Tibial nerve (tissue), 4 donors: ENCODE results near the gene TTC33.

Experiments
- EP300 ChIP-seq, 2 donors: sonication (generic); formaldehyde crosslinking; IDR thresholded peaks; one replicate each; pipeline ENCODE4 v1.6.1; 2017; ENCODE audit warnings: antibody characterized with exemption in 2 of 2, mild to moderate bottlenecking in 1 of 2
- POLR2A ChIP-seq, 2 donors: fragments of 450-650 bp; IDR thresholded peaks; one replicate each; pipeline ENCODE4 v1.6.1; 2017; ENCODE audit warnings: antibody characterized with exemption in 2 of 2, mild to moderate bottlenecking in 2 of 2, moderate library complexity in 2 of 2
- TF ChIP-seq, protein P1 (sequence below), 5 experiments: fragments of 200-600 bp in 3 of 5; fragments of 450-650 bp in 2 of 5; sonication (generic) in 3 of 5; IDR thresholded peaks; one replicate each; pipeline ENCODE4 v1.5.1; 2016 to 2019; ENCODE audit warnings: antibody characterized with exemption in 5 of 5, mild to moderate bottlenecking in 3 of 5, moderate library complexity in 2 of 5

DNA sequence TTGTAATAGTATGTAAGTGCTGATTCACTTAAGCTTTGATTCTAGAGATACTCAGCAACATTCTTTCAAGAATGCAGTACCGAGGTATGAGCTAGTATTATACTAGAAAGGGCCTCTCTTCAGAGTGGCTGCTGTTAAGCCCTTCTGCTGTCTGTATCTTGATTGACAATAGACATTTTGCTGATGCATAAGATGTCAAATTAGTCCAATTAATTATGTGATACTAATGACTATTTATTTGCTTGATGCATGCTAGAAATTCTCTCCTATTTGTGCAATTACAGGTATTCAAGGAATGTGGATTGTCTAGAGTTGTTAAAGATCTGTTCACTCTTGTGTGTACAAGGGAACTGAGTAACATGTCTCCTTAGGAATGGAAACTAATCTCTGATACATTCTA, 168.4 kb downstream of the TTC33 start:
- TF ChIP-seq, protein P1, sequence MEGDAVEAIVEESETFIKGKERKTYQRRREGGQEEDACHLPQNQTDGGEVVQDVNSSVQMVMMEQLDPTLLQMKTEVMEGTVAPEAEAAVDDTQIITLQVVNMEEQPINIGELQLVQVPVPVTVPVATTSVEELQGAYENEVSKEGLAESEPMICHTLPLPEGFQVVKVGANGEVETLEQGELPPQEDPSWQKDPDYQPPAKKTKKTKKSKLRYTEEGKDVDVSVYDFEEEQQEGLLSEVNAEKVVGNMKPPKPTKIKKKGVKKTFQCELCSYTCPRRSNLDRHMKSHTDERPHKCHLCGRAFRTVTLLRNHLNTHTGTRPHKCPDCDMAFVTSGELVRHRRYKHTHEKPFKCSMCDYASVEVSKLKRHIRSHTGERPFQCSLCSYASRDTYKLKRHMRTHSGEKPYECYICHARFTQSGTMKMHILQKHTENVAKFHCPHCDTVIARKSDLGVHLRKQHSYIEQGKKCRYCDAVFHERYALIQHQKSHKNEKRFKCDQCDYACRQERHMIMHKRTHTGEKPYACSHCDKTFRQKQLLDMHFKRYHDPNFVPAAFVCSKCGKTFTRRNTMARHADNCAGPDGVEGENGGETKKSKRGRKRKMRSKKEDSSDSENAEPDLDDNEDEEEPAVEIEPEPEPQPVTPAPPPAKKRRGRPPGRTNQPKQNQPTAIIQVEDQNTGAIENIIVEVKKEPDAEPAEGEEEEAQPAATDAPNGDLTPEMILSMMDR (IDR thresholded peaks at IDR 0.05) = no peak
- TF ChIP-seq EP300 (IDR thresholded peaks at IDR 0.05) (no peak), POLR2A (IDR thresholded peaks at IDR 0.05) (no peak)
